GM21447 (cell line): ENCODE results near the gene CENPN.
A peak's percentile ranks its signal among the peaks of the same experiment; 100 is the strongest.

ENCODE experiments used
- ATAC-seq: cut with Tn5 transposase; IDR thresholded peaks from one replicate; pipeline ENCODE4 v1.9.1; 2021; ENCODE audit not compliant: unreplicated experiment

The CENPN gene

DNA sequence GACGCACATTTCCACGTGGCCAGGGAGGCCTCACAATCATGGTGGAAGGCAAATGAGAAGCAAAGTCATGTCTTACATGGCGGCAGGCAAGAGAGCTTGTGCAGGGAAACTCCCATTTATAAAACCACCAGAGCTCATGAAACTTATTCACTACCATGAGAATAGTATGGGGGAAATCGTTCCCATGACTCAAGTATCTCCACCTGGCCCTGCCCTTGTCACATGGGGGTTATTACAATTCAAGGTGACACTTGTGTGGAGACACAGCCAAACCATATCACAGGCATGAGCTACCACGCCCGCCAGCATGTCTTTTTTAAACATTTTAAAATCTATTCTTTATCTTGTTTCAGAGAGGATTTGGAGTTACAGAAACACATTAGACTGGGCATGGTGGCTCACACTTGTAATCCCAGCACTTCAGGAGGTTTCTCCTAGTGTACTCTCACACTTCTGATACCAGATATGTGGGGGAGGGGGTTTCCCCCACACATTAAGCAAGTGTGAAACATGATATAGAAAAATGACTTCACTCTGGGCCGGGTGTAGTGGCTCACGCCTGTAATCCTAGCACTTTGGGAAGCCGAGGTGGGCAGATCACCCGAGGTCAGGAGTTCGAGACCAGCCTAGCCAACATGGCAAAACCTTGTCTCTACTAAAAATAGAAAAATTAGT, 23.1 kb downstream of the CENPN start:
- ATAC-seq = no peak

DNA sequence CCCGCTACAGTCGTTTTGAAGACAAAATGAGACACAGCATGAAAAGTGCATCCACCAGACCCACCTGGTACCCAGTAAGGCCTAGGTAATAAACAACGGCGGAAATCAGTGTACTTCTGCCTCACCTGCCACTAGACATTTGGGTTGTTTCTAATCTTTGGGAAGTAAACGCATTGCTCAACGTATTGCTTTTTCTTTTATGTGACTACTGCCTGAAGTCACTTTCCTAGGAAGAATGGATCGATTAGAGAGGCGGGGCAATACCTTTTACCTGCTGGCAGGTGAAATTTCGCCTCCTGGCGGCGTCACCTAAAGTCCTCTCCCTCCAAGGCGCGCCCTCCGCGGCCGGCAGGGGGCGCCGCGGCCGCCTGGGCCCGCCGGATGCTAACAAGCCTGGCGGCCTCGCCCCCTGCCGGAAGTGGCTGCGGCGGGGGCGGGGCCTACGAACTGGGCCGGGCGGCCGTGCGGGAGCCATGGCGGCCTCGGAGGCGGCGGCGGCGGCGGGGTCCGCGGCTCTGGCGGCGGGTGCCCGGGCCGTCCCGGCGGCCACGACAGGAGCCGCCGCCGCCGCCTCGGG, 28.5 kb downstream of the CENPN start, which contains the start of gene ATMIN:
ATMIN (plus strand) TSS at position 445 of the 577 bp plus-strand sequence; CDS start at position 474, 29 bp downstream.
- ATAC-seq = peak; percentile 76

DNA sequence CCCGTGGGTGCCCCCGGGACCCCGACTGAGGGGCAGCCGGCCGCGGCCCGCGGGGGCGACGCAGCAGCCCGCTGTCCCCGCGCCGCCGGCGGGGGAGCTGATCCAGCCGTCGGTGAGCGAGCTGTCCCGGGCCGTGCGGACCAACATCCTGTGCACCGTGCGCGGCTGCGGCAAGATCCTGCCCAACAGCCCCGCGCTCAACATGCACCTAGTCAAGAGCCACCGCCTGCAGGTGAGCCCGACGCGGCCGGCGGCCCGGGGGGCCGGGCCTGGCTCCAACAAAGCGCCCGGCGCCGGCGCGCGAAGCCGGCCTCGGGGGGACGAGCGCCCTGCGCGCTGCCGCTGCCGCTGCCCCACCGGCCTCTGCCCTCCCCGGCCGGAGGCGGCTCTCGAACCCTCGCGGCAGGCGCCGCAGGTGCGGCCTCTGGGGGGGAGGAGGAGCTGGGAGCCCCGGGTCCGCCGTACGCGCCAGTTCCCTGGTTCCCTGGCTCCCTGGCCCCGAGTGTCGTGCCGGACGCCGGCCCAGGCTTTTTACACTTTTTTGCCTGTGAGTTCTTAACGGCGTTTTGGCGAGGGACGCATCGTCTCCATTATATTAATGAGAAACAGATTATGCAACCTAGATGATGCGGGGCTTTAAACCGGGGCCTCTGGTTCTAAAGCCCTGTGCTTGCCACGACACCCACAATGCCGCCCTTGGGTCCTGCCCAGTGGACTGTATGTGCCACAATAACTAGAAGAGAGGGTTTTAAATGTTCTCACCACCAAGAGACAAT, 29.1 kb downstream of the CENPN start:
- ATAC-seq = peak; percentile 56

DNA sequence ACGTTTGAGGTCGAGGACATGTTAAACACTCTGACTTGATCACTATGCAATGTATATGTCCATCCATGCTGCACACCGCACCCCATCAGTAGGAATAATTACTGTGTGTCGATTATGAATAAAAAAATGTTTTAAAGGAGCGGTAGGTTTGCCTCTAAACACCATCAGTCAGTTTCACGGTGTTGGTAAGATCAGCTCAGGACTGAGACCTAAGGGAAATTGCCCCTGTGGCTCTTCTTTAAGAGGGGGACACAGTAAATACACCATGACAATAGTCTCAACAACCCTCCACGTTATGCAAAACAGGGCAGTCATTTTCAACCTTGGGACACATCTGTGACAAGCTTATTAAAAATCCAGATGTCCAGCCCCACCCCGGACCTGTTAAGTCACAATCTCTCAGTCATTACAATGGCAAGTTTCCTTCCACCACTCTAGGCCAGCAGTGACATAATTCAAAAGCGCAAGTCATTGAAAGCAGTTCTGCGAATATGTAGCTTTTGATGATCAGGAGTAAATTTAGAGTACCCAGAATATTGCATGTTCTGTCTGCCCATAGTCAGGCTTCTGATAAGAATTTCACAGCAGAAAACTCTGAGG, 29.8 kb downstream of the CENPN start:
- ATAC-seq = no peak

DNA sequence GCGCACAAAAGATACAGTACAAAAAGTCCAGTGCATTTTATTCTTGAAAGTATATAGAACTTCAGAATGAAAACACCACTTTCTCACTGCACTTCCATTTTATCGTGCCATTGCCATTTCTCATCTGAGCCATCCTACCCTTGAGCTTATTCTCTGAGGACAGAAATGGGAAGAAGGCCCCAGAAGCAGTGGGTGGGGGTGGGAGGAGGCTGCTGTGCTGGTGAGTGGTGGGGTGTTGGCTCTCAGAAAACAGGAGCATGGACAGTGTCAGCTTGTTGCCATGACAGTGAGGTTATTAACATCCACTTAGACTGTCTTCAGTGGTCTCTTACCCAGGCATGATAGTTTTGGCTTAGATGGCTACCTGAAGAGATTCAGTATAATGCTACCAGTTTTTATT, 33.1 kb downstream of the CENPN start:
- no peak for ATAC-seq

DNA sequence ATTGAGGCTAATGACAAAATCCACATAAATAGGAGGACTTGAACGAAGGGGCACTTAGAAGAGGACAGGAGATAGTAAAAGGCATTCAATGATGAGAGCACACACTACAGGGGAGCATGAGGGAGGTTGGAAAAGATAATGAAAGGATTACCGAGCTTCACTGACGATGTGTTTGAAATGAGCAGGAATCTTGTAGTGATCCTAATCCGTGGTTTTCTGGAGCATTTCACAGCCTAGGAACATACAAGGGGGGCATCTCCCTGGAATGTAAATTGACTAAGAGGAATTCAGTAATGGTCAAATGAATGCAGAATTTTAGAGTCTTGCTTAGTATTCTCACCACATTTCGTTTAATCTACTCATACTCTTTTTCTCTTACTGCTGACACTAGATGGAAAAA, 33.8 kb downstream of the CENPN start:
- no peak for ATAC-seq

DNA sequence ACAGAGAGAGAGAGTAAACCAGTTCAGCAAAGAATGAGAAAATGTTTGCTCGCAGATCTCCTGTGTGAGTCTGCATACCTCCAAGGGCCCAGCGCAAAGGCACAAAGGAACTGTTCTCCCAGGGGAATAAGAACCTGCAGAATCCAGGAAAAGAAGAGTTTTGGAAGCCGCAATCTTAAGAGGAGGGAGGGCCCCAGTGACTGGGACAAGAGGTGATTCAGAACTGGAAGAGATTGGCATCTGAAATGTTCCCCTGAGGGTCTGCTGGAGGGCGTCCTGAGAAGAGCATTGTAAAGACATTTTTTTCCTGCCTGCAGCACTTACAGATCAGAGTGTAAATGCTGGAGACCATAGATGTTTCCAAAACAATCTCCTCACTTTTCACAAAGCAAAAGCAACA, 34.7 kb downstream of the CENPN start:
- no peak for ATAC-seq

DNA sequence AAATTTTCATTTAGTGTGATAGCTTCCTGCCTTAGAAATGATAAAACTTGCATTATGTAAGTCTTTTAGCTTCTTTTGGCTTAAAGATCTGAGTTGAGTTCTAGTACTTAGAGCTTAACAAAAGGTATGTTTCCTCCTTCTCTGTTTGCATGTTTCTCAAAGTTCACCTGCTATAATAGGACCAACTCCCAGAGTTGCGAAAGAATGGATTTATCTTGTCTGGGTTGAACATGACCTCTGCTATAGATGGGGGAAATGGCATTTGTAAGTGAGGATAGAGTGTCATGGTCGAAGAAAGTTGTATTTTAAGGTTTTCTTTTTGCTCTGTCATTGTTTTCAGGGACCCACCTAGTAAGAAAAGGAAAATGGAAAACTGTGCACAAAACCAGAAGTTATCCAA, 35.8 kb downstream of the CENPN start:
- no peak for ATAC-seq

DNA sequence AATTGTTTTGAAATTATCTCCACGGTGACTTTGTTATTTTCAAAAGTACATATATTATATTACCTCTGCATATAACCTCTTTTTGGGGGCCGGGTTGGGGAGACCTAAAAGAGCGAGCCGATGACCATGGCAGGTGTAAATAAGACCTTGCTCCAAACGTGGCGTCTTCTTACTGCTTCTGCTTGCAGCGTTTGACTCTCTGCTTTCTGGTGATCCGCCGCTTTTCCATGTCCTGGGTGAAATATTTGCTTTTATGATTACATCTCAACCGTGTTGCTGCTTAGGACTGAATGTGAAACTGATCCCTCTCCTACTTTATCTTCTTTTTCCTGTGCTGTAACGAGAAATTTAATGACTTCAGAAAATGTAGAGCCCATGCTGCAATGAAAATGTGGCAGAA, 46.7 kb downstream of the CENPN start:
- no peak for ATAC-seq

DNA sequence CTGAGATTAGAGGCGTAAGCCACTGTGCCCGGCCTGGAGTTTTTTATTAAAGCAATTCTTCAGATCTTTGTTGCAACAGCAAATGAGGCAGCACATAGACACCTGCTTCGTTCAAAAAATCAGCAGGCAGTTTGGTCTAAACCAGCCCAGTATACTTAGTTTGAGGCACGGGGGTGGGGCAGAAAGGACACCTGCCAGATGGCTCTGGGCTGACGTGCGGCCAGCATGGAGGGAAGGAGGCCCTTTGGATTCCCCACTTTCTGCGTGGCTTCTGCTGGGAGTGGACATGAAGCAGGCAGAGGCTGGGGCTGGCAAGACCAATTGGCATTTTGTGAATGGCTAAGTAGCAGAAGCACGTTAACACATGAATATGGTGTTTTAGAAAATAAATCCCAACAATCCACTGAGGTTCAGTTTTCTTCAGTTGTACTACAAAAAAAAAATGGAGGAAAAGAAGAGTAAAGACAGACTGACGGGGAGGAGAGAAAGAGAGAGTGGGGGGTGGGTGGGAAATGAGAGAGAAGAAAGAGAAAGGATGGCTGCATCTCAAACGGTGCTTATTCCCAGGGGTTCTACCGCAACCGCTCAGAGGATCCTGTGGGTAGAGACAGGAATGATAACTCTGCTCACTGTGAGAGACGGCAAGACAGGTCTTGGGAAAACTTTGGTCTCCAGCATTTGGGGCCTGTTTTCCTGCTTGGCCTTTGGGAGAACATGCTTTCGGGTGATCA, 53.7 kb downstream of the CENPN start:
- no peak for ATAC-seq

DNA sequence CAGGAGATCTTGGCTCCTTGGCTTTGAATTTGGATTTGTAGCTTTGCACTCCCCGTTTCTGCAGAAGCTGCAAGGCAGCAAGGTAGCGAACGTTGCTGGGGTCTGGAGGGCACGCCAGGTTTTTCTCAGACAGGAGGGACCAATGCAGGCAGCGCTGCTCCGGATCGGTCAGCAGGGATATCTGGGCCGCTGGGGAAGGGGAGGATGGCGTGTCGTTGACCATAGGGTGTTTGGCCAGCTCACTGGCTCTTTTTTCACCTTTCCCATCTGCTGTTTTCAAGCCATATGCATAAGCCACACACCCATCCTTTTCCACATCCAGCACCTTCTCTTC, 54.3 kb downstream of the CENPN start:
- no peak for ATAC-seq

DNA sequence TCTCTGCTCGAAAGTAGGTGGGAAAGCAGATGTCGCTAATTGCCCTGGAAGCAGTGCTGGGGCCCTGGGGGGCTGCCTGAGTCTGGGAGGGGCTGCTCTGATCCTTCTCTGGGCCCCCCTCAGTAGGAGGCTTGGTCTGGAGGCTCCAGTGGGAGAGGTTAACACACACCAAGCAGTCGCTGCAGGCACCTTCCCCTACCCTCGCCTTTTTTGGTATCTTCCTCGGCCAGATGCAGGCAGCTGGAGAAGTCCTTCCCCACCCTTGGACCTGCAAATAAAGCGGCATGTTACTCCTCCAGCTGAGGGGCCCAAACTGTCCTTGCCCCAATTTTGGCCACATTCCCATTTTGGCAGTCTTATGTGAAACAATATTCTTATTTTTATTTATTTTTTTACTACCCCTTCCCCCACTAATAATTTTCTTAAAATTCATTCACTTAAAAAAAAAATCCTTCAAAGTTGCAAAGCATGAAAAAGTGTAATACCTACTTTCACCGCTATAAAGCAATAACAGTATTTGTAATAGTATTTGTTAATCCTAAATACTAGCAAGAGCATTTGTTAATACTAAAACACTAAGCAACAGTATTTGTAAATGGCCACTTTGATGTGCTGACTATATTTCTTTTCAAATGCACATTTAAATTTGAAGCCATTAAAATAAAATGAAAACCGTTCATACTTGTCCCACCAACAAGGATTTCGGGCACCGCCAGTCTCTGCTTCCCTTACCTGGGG, 55.0 kb downstream of the CENPN start:
- ATAC-seq = no peak

DNA sequence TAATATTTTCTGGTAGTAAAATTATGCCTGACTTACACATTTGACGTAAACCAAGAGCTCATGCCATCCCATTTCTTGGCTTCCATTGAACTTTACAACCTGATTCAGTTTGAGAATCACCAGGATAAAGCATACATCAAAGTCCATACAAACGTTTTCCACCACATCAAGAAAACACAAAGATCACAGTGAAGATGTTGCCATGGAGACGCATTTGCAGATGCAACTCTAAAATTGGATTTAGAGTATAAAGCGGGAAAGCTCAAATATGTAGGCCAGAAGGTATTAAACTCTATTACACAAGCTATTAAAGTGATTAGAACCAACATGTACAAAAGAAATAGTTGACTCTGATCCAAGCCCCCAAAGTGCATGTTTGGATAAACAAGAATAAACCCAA, 59.7 kb downstream of the CENPN start:
- no peak for ATAC-seq

DNA sequence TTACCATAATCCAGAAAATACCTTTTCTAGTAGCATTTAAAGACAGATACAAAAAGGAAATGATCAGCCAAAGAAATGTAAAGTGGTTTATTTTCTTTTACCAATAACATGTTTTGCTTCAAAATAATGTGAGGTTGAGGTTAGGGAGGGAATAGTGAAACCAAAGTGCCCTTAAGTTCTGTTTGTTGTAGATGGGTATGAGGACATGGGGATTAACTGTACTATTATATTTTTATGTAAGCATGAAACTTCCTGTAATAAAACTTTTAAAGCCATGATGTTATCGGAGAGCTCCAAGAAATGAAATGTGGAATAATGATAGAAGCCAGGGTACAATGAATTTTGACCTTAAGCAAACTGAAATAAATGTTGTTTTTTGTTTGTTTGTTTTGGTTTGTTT, 60.2 kb downstream of the CENPN start:
- ATAC-seq = no peak

DNA sequence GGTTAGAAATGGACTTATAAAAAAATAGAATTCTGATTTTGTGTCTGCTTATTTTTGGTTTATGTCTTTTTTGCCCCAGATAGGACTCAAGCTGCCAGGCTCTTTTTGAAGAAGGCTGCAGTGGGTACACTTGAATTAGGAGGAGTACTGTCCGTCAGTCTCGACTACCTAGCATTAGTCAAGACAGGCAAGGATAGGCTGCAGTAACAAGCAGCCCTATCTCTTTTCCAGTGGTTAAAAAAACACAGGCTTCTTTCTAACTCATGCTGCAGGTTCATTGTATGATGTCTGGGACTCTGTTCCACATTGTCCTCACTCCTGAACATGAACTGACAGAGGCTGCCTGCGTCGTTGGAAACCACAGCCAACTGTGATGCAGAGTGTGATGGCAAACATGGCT, 62.0 kb downstream of the CENPN start:
- no peak for ATAC-seq

DNA sequence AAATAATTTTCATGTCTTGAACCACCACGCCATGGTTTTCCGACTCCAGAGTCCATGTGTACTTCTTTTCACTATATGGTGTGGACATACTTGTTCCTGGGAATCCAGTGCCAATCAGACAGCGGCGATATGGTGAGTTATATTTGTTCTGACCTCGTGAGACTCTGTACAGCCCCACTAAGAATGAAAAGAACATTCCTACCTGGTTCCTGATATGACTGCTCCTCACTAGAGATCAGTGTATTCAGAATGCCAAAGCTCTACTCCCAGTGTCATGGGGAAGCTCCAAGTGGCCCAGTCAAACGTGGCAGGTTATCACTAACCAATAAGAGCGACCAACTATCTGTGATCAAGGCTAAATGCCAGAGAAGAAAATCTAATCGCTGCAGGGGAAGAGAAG, 64.0 kb downstream of the CENPN start:
- no peak for ATAC-seq

DNA sequence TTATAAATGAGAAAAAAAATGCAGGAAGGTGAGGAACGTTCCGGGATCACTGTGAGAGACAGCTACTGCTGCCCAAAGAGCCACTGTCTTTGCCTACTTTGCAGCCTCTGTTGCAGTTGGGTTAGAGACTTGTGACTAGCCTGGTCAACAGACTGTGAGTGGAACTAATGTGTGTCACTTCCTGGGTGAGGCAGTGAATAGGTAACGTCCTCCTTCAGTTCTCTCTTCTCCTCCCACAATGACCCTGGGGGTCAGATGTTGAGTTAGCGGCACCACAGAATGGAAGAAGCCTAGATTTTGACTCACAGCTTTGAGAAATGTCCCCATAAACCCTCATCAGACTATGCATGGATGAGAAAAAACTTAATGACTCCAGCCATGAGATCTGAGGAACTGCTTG, 64.8 kb downstream of the CENPN start:
- no peak for ATAC-seq

DNA sequence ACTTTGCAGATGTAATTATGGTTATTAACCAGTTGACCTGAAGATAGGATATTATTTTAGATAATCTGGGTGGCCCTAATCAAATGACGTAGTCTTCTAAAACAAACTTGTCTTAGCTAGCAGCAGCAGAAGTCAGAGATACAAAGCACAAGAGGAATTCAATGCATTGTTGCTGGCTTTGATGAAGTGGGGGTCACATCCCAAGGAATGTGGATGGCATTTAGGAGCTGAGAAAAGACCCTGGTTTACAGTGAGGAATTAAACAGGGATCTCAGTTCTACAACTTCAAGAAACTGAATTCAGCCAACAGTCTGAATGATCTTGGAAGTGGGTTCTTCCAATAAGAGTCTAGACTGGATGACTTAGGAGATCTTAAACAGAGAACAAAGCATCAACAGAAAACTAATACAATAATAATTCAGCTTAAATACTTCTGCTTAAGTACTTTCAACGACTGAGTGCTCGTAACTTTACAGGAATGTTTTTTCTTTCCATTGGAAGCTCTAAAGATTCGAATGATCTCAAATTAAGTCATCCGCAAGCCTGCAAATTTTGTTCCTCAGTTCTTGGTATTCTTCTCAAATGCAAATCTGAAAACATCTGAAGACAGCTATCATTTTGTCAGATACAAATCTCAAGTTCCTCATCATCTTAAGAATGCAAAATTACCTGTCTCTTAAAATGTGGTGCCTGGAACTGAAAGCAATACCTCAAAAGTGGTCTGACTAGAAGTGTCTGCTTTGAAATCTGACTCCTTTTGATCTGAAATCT, 66.7 kb downstream of the CENPN start:
- no peak for ATAC-seq

DNA sequence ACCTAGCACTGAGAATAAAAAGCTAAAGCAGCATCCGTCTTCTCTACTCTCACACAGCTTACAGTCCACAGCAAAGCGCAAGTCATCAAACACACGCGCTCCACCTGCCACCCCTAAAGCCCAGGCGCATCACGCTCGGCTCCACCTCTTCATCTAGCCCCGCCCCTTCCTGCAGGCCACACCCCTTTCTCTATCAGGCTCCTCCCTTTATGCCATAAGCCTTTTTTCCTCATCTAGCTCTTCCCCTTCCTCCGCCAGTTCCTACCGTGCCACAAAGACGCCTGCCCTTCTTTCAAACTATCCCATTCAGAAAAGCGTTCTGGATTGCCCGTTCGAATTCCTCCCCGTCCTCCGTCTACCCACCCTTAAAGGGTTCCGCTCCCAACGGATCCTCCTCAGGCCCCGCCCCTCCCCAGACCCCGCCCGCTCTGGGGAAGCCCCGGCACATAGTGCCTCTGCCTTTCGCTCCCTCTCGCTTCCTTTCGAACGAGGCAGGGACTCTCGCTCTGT, 69.6 kb downstream of the CENPN start:
- peak; percentile 83 for ATAC-seq
